Activated CD4-positive, alpha-beta T cell treated with anti-CD3 and anti-CD28 coated beads, Interleukin-2, amount 50 U/mL, for 16 hours (primary cell): ENCODE results near the gene GLT8D1.
"Not testable (repeated sequence)": the region's sequence is repeated elsewhere in the genome, so short reads cannot be mapped to it uniquely, and the experiment has no call there.

Source experiments
- DNase-seq: peaks from one replicate; pipeline ENCODE4 v3.0.0-alpha.2; 2020

GLT8D1 gene

GRCh38 chr3:52705688-52706686 lies at the start of gene GLT8D1, which contains the start of gene SPCS1:
Gene GLT8D1, minus strand, starts transcription at chr3:52705791. Its CDS starts 5,331 bp downstream, at chr3:52700460.
Gene SPCS1, plus strand, starts transcription at chr3:52706106. Its CDS starts 141 bp downstream, at chr3:52706247.
- DNase-seq = peak; percentile 85

GRCh38 chr3:52754373-52754772 lies 48.8 kb upstream of the GLT8D1 start:
- no peak for DNase-seq

DNA sequence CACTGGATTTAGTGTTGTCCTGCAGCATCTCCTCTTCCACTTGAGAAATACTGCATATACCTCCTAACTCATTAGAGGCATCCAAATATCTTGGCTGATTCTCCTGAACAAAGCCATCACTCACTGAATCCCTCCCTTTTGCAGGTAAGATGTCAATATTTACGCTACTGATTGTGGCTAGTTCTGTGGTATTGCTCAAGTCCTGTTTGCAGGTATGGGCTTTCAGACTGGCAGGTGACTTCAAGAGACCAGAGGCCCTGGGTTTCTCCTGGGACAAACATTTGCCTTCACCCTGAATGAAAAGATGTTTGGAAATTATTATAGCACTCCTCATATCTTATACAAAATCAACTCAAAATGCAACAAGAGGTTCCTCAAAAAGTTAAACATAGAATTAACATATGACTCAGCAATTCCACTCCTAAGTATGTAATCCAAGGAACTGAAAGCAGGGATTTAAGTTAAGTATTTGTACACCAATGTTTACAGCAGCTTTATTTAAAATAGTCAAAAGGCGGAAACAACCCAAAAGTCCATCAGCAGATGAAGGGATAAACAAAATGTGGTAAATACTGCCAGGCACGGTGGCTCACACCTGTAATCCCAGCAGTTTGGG lies 46.6 kb upstream of the GLT8D1 start:
- no peak for DNase-seq

GRCh38 chr3:52743721-52744120 lies 38.1 kb upstream of the GLT8D1 start:
- DNase-seq = no peak

DNA sequence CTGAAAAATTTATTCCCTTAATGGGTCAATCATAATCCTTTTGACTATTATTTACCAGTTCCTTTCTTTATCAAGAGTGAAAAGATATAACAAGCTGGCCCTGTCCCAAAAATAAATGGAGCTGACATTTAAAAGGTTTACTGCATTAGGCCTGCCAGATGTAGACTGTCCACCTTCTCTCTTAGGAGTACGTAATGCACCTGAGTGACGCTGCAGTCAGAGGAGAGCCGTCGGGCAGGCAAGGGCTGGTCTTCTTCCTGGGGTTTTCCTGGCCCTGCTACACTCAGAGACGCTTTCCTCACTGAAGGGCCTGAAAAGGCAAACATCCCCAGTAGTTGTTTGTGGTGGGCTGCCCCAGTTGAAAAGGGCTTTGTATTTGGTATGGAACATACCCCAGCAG lies 37.6 kb upstream of the GLT8D1 start:
- DNase-seq = no peak

- peak; percentile 32 for DNase-seq
These were observed 36.9 kb upstream of the GLT8D1 start for GRCh38 chr3:52742418-52743041.

DNA sequence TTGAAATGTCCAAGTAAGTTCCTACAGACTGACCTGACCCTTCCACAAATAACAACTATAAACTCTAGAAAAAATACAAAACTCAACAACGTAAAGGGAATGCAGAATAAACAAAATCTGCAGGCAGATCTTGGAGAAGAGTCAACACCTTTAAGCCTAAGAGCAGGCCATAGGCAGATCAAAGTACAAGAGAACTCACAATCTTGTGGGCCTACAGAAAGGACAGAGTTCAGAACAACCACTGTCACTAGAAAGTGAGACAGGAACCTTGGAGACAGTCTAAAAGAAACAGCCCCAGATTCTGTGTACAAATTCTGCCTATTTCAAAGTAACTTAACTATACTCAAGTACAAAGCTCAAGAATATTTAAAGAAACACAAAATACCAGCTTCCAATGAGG lies 34.1 kb upstream of the GLT8D1 start:
- no peak for DNase-seq

- DNase-seq = no peak
These were observed 27.8 kb upstream of the GLT8D1 start for GRCh38 chr3:52733256-52733891.

- no peak for DNase-seq
These were observed 26.0 kb upstream of the GLT8D1 start for GRCh38 chr3:52731590-52731989.

- DNase-seq = no peak
These were observed 25.1 kb upstream of the GLT8D1 start for GRCh38 chr3:52730681-52731080.

- not testable (repeated sequence) for DNase-seq
These were observed 23.2 kb upstream of the GLT8D1 start for GRCh38 chr3:52728753-52729152.

DNA sequence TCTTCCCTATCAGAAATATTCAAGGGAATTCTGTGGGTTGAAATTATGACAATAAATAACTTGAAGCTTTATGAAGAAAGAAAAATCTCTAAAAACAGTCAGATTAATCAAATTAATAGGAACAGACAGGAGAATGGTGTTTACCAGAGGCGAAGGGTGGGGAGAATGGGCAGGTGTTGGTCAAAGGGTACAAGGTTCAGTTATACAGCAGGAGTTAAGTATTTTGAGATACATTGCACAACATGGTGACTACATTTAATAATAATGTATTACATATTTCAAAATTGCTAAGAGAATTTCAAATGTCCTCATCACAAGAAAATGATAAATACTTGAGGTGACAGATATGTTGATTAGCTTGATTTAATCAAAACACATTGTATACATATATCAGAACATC lies 18.9 kb upstream of the GLT8D1 start:
- DNase-seq = no peak

DNA sequence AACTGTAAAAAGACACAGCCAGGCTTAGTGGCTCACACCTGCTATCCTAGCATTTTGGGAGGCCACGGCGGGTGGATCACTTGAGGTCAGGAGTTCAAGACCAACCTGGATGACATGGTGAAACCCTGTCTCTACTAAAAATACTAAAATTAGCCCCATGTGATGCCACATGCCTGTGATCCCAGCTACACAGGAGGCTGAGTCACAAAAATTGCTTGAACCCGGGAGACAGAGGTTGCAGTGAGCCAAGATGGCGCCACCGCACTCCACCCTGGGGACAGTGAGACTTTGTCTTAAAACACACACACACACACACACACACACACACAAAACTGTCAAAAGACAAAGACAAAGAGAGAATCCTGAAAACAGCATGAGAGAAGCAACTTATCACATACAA lies 18.3 kb upstream of the GLT8D1 start:
- DNase-seq = no peak

- no peak for DNase-seq
These were observed 16.9 kb upstream of the GLT8D1 start for GRCh38 chr3:52722491-52722890.

GRCh38 chr3:52721730-52722008 lies 16.1 kb upstream of the GLT8D1 start:
- DNase-seq = no peak

DNA sequence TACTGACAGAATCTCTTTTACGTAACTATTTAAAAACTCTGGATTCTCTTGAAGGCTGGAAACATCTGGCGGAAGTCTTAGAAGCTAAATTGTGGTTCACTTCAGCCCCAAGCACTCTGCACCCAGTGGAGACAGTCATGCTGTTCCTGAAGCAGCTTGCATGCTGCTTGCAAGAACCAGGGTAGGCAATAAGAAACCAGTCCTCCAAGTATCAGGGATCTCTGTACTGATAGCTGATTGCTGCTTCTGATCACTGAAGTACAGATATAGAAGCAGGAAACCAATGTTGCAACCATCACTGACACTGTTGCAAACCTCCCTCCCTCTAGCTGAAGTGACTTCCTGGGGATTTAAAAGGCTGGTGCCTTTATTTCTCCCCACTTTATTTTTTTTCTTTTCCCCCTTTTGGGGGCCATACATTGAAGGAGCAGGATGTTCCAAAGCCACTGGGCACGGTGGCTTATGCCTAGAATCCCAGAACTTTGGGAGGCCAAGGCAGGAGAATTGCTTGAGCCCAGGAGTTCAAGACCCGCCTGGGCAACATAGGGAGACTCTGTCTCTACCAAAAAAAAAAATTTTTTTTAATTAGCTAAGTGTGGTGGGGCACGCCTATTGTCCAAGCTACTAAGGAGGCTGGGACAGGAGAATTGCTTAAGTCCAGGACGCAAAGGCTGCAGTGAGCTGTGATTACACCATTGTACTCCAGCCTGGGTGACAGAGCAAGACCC lies 15.6 kb upstream of the GLT8D1 start:
- DNase-seq = no peak

DNA sequence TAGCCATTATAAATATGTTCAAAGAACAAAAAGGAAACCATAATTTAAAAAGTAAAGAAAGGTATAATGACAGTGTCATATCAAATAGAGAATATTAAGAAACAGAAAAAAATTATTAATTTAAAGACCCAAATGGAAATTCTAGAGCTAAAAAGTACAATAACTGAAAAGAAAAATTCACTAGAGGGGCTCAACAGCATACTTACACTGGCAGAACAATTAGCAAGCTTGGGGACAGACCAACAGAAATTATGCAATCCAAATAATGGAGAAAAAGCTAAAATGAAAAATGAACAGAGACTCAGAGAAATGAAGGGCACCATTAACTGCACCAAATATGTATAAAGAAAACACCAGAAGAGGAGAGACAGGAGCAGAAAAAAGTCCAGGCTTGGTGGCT lies 14.0 kb upstream of the GLT8D1 start:
- no peak for DNase-seq

DNA sequence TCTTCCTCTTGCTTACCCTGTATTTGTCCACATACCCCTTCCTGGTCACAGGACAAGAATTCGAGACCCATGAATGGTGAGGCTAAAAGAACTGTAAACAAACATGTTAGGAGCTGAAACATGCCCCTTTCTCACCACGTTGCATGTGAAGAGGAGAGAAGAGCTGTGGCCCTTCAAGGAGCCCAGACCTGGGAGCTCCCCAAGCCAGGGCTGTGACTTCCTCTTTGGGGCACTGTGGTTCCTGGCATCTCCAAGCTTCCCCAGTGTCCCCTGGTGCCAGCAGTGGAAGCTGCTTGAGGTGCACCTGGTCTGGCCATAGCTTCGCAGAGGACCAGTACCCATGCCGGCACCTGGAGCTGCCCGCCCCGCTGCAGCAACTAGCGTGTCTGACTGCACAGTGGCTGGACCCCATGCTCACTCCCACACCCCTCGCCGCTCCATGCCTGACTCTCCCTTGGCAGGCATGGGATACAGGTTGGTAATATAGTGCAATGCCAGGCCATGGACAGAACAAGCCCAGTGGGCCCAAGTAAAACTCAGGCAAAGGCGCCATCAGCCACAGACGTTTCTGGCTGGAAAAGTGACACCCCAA lies 10.2 kb upstream of the GLT8D1 start:
- no peak for DNase-seq

GRCh38 chr3:52714335-52715302 lies 9.0 kb upstream of the GLT8D1 start:
- no peak for DNase-seq

DNA sequence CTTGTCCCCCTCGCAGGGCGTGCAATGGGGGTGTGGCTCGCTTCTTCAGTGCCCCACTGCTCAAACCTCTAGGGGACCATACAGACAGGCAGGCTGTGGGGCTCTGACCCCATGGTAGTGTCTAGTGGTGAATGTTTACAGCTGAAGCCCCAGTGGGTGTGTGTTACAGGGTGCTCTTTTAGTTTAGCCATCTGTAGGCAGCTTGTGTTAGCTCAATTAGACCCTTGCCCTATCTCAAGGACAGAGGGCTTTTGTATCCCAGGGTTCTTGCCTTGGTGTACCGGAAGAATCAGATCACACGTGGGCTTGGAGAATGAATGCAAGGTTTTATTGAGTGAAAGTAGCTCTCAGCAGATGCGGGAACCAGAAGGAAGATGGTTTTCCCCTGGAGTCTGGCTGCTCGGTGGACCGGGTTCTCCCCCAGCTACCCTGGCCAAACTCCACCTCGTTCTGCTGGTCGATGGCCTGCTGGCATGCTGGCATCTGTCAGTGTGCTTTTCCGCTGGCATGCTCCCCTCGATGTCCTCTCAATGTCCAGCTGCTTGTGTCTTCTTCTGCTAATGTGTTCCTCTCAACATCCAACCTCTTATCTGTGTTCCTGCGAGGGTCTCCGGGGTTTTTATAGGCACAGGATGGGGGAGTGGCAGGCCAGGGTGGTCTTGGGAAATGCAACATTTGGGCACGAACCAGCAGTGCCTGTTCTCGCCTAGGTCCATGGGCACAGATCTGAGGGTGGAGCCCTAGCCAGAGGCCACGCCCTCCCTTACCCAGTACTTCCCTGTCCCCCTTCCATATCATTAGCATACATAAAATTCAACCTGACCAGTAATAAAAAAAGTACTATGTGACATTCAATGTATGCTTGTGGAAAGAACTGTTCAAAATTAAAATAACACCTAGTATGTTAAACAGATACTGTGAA lies 7.0 kb upstream of the GLT8D1 start:
- DNase-seq = no peak
